ENCODE data around the gene PRKN.

Gene PRKN

GRCh38 chr6:161361529-161361928, 1366.0 kb downstream of the PRKN start:
- no peak overlapping the region for H3K27ac ChIP-seq
- TF ChIP-seq, protein P1, sequence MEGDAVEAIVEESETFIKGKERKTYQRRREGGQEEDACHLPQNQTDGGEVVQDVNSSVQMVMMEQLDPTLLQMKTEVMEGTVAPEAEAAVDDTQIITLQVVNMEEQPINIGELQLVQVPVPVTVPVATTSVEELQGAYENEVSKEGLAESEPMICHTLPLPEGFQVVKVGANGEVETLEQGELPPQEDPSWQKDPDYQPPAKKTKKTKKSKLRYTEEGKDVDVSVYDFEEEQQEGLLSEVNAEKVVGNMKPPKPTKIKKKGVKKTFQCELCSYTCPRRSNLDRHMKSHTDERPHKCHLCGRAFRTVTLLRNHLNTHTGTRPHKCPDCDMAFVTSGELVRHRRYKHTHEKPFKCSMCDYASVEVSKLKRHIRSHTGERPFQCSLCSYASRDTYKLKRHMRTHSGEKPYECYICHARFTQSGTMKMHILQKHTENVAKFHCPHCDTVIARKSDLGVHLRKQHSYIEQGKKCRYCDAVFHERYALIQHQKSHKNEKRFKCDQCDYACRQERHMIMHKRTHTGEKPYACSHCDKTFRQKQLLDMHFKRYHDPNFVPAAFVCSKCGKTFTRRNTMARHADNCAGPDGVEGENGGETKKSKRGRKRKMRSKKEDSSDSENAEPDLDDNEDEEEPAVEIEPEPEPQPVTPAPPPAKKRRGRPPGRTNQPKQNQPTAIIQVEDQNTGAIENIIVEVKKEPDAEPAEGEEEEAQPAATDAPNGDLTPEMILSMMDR (conservative IDR thresholded peaks at IDR 0.05): no peak

DNA sequence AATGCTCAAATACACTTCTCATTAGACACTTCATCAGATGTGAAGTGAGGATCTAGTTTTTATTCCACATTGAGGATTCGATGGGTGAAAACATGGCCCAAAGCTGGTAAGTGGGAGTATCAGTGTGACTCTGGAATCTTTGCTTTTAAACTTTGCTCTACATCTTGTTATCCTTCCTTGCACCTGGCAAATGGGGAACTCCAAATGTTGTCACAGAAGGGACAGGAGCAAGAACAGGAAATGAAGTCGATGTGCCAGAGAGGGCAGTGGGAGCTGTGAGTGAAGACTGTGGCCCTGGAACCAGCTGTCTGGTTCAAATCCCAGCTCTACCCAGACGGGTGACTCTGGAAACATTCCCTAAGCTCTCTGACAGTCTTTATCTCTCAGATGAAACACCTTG, 1367.0 kb downstream of the PRKN start:
- no peak overlapping the region for H3K27ac ChIP-seq
- TF ChIP-seq, protein P1 (conservative IDR thresholded peaks at IDR 0.05): no peak

DNA sequence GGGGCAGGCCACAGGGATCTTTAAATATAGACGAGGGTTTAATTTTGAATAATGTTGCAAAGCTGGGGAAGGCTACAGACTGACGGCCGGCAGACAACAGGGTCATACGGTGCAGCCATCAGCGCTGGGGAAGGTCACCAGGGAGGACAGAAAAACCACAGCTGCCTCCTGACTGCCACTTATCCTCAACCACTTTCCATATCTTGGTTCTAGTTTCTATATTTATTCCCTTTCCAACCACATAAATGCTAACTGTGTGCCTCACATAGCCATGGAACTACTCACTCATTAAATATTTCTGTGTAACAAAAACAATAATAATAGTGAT, 1368.0 kb downstream of the PRKN start:
- no peak overlapping the region for H3K27ac ChIP-seq
- TF ChIP-seq, protein P1 (conservative IDR thresholded peaks at IDR 0.05): no peak

GRCh38 chr6:161356167-161356854, 1371.3 kb downstream of the PRKN start:
- TF ChIP-seq, protein P1 (conservative IDR thresholded peaks at IDR 0.05): no peak
- no peak overlapping the region for H3K27ac ChIP-seq

DNA sequence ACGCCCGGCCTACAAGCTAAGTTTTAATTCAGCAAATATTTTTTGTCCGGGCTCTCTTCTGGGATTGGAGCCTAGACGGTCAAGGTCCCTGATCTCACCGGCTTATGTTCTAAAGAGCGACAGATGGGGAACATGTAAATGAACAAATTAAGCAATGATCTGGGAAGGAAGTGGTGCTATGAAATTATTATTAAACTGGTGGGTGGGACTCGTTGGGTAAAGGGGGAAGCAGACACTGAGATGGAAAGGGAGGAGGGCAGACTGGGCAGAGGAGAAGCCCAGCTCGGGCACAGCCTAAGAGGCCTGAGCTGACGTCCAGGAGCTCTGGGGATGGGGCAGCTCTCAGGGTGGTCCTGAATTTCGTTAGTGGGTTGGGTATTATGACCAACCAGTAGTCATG, 1371.9 kb downstream of the PRKN start:
- TF ChIP-seq, protein P1 (conservative IDR thresholded peaks at IDR 0.05): no peak

GRCh38 chr6:161354956-161355355, 1372.6 kb downstream of the PRKN start:
- TF ChIP-seq, protein P1 (conservative IDR thresholded peaks at IDR 0.05): no peak

More for the DNA sequence above, 1371.9 kb downstream of the PRKN start:
- no peak overlapping the region for H3K27ac ChIP-seq

DNA sequence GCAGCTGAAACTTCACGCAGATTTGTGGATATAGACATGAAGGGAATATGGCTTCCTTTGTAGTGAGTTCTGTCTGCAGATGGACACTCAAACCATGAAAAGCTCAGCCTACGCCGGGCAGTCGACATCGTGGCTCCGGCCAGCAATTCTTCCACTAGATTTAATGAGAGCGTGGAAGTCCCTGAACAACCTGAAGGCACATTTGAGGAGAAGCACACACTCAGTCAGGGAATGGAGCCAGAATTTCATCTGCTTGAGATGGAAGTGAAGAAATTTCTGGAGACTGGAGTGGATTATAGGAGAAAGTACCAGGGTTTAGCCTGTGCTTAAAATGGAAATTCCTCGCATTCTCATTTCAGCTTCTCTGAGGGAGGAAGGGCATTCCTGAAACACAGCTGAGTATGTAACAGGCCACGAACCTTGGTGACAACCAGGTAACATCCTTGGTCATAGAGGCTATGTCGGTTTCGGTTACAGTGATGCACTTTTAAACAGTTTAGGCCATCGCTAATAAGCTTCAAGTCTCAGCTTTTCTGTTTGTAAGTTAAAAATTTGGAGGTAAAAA, 1373.2 kb downstream of the PRKN start:
- TF ChIP-seq, protein P1 (conservative IDR thresholded peaks at IDR 0.05): no peak
- H3K27ac ChIP-seq: no peak overlapping the region

More at GRCh38 chr6:161354956-161355355, 1372.6 kb downstream of the PRKN start:
- H3K27ac ChIP-seq: no peak overlapping the region

All from VCaP (cell line).